HL-60 (cell line): Measurements from ENCODE around the gene CDKL2.

Experiments
- CTCF ChIP-seq: IDR thresholded peaks from one replicate; pipeline ENCODE4 v1.5.1; 2011; ENCODE audit warnings: low read length, control low read depth, inconsistent platforms; ENCODE audit not compliant: insufficient read depth
- GABPA ChIP-seq: IDR thresholded peaks from 2 replicates; pipeline ENCODE4 v1.6.1; 2012; ENCODE audit warnings: low read depth
- POLR2AphosphoS5 ChIP-seq: IDR thresholded peaks from 2 replicates; pipeline ENCODE4 v1.6.1; 2012; ENCODE audit warnings: low read depth
- SPI1 ChIP-seq: IDR thresholded peaks from 2 replicates; pipeline ENCODE4 v1.6.1; 2012; ENCODE audit warnings: low read depth, mild to moderate bottlenecking, borderline replicate concordance

- no peak for TF ChIP-seq CTCF
- TF ChIP-seq POLR2AphosphoS5 = no peak
- no peak for TF ChIP-seq SPI1
- TF ChIP-seq GABPA = no peak
Observed at GRCh38 chr4:75675004-75675531, 44.7 kb upstream of the CDKL2 start.
